Activated CD8-positive, alpha-beta memory T cell treated with anti-CD3 and anti-CD28 coated beads for 48 hours (primary cell): Measurements from ENCODE around the gene WNT7B.

Experiments used
- DNase-seq, 3 experiments: peaks; one replicate each; pipeline ENCODE4 v3.0.0-alpha.2; 2020; ENCODE audit warnings: low read depth in 2 of 3, low spot score in 2 of 3

WNT7B gene

DNA sequence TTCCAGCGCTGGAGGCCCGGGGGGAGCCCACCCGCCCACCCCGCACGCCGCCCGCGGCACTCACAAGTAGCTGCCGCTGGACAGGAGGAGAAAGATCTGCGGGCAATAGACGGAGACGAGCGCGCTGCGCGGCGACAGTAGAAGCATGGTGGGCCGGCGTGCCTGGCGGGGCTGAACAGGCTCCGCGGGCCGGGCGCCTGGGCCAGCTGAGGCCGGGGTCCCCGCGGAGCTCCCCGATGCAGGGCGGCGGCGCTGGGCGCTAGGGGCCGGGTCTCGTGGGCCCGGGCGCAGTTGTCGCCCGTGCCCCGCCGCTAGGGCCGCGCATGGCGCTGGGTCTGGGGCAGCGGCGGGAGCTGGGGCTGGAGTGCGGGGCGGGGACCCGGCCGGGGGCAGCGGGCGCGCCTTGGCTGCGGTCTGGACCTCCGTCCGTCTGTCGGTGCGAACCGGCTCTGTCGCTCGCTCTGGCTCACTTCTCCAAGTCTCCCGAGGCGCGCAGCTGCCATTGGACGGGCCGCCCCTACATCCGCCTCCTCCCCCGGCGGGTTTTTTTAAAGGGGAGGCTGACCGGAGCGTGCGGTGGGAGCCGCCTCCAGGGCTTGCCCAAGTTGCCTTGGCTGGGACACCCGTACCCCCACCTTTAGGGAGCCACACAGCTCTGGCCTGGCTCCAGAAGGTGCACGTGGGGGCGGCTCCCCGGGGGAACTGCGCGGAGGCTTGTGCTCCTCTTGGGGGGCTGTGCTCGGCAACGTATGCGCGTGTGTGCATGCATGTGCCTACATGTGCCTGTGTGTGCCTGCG is 4.7 kb downstream of the WNT7B start:
- DNase-seq: no peak

GRCh38 chr22:45971408-45972028 is 5.4 kb downstream of the WNT7B start:
- DNase-seq: no peak

GRCh38 chr22:45970705-45971407 is 6.1 kb downstream of the WNT7B start:
- DNase-seq: no peak

GRCh38 chr22:45969801-45970470 is 7.0 kb downstream of the WNT7B start:
- no peak for DNase-seq

GRCh38 chr22:45969414-45969799 is 7.6 kb downstream of the WNT7B start:
- no peak for DNase-seq

DNA sequence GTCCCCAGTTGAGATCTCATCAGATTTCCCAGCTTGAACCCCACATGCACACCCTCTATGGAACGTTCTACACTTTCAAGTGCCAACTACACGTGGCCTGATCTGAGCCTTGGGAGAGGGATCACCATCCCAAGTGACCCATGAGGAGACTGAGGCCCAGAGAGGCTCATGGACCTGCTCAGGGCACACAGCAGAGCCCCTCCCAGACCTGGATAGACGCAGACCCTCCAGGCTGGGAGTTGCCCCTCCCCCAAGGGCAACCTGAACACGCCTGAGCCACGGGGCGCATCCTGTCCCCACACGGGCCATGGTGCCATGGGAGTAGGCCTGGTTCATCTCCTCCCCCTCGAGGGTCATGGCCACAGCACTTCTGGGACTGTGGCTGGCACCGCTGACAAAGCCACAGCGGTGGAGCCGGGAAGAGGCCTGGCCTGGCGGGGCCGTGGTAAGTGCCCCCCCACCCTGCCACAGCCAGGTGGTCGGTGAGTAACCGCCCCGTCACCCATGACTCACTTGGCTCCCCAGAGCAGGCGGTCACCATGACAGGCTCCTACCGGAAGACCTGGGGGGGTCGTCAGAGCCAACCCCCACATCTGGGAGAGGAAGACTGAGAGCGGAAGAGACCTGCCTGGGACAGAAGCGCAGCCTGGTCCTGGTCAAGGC is 8.1 kb downstream of the WNT7B start:
- DNase-seq: no peak

DNA sequence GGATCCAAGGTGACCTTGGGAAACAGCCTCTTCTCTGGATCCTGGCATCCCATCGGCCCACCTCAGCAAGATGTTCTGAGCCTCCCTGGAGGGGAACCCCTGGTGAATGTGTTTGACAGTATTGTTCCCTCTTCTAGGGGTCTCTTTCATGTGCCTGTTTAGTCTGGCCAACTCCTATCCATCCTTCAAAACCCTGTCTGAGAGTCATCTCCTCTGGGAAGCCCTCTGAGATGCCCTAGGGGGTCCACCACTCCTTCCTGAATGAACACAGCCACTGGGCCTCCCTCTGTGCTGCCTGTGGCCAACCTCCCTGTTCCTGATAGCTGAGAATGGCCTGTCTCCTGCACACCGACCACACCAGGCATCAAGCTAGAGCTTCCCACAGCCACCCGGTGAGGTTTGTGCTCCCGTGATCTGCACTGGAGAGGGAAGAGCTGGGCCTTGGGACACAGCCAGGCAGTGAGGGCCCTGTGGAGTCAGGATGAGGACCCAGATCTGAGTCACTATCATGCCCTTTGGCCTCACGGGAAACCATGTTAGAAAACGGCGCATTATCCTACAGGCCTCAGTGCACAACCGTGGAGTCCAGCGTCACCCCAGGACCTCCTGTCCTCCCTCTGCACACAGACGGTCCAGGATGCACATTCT is 8.8 kb downstream of the WNT7B start:
- no peak for DNase-seq

DNA sequence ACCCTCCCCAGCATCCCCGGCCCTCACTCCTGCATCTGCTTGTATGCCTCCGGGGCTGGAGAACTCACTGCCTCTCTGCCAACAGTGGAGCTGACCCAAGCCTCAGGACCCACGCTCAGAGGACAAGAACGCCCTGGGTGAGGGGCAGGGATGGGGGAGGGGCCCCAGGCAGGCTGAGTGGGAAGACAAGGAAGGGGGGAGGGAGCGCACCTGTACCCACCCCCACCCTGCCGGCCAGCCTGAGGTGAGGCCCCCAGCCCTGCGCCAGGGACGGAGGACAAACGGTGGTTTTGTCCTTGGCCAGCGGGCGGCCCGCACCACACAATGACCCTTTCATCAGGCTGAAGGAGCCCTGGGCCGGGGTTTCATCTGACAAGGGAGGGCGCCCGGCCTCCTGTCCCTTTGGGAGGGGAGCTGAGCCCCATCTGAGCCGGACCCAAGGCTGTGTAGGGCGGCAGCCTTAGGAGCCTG is 10.0 kb downstream of the WNT7B start:
- DNase-seq: no peak

GRCh38 chr22:45966320-45966894 is 10.6 kb downstream of the WNT7B start:
- DNase-seq: no peak

- DNase-seq: no peak
These were observed 11.4 kb downstream of the WNT7B start for GRCh38 chr22:45965563-45965962.

GRCh38 chr22:45964926-45965527 is 11.9 kb downstream of the WNT7B start:
- DNase-seq: no peak

DNA sequence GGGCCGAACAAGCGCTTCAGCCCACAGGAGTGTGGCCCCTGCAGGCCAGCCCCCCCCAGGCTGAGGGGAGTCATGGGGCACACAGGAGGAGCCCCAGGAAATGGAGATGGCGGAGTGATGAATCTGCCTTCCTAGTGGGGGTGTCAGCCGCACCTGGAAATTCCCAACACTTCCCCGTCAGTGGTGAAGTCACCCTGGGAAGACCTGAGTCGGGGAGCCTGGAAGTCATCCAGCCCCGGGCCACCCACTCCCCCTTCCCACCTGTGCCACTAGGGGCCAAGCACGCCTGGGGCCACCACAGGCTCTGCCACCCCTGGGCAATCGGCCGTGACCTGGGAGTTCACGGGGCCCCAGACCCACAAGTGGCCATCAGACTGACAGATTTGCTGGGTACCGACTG is 12.6 kb downstream of the WNT7B start:
- no peak for DNase-seq

GRCh38 chr22:45963821-45964220 is 13.1 kb downstream of the WNT7B start:
- no peak for DNase-seq

- no peak for DNase-seq
These were observed 14.1 kb downstream of the WNT7B start for GRCh38 chr22:45962756-45963324.

GRCh38 chr22:45962434-45962718 is 14.6 kb downstream of the WNT7B start:
- no peak for DNase-seq

GRCh38 chr22:45961679-45962433 is 15.1 kb downstream of the WNT7B start:
- no peak for DNase-seq

- DNase-seq: no peak
These were observed 16.2 kb downstream of the WNT7B start for GRCh38 chr22:45960477-45961386.
